PC-9 (cell line): ENCODE measurements around the gene COA6. TPM values are rescaled to one million over a fixed set of nuclear protein-coding genes. Genes with fewer than 3 reads are reported as not detected.

ENCODE experiments used
- BruUV-seq: library from RNA; stranded (reverse); fragments of 400-500 nt; replicated peaks from 2 replicates; lab custom pipeline; 2021; lab: Mats Ljungman, UMichigan
- CTCF ChIA-PET: fragments of 300-600 bp; sonication (Branson Sonifier 250); formaldehyde crosslinking; loops from one replicate; lab custom pipeline; 2022; ENCODE audit warnings: antibody characterized with exemption; lab: Charles Lee
- POLR2A ChIA-PET: fragments of 300-600 bp; sonication (Branson Sonifier 250); formaldehyde crosslinking; loops from one replicate; lab custom pipeline; 2022; ENCODE audit warnings: antibody characterized with exemption; ENCODE audit not compliant: unreplicated experiment; lab: Charles Lee
- DNase-seq, 2 experiments: peaks; one replicate each; pipeline versions ENCODE4 v3.0.0 to v3.0.0-alpha.2; 2015 to 2022; ENCODE audit warnings: mixed read lengths in 1 of 2
- H2AFZ ChIP-seq: fragments of 200-600 bp; sonication (generic); 2 replicates; pipeline ENCODE4 v1.8.1; 2017; ENCODE audit warnings: antibody characterized with exemption
- H3F3A ChIP-seq: fragments of 200-600 bp; sonication (generic); 2 replicates; pipeline ENCODE4 v1.8.1; 2017; ENCODE audit warnings: antibody characterized with exemption, mild to moderate bottlenecking, low read depth; ENCODE audit not compliant: insufficient read depth
- H3K27ac ChIP-seq: fragments of 200-600 bp; sonication (generic); 2 replicates; pipeline ENCODE4 v1.6.1; 2016; ENCODE audit warnings: mixed run types
- H3K27me3 ChIP-seq: fragments of 200-600 bp; sonication (generic); 2 replicates; pipeline ENCODE4 v1.6.1; 2016; ENCODE audit warnings: low read depth, mixed run types; ENCODE audit not compliant: insufficient read depth
- H3K36me3 ChIP-seq: fragments of 200-600 bp; sonication (generic); 2 replicates; pipeline ENCODE4 v1.6.1; 2016; ENCODE audit warnings: low read depth, mixed run types
- H3K4me1 ChIP-seq: fragments of 200-600 bp; sonication (generic); replicated peaks from 2 replicates; pipeline ENCODE4 v1.6.1; 2016; ENCODE audit warnings: mixed run types; ENCODE audit not compliant: insufficient read depth
- H3K4me2 ChIP-seq: fragments of 200-600 bp; sonication (generic); 2 replicates; pipeline ENCODE4 v1.6.1; 2017; ENCODE audit warnings: mixed run types
- H3K4me3 ChIP-seq: fragments of 200-600 bp; sonication (generic); 2 replicates; pipeline ENCODE4 v1.6.1; 2016; ENCODE audit warnings: mixed run types
- H3K79me2 ChIP-seq: fragments of 200-600 bp; sonication (generic); 2 replicates; pipeline ENCODE4 v1.6.1; 2017; ENCODE audit warnings: low read depth, mixed run types
- H3K9me2 ChIP-seq: fragments of 200-600 bp; sonication (generic); 2 replicates; pipeline ENCODE4 v1.8.1; 2017; ENCODE audit warnings: mild to moderate bottlenecking; ENCODE audit not compliant: insufficient read depth
- H3K9me3 ChIP-seq: fragments of 200-600 bp; sonication (generic); 2 replicates; pipeline ENCODE4 v1.8.1; 2016; ENCODE audit warnings: low read depth; ENCODE audit not compliant: insufficient read depth
- H4K20me1 ChIP-seq: fragments of 200-600 bp; sonication (generic); 2 replicates; pipeline ENCODE4 v1.8.1; 2017; ENCODE audit not compliant: insufficient read depth
- CTCF ChIP-seq: fragments of 200-600 bp; sonication (generic); conservative IDR thresholded peaks from 2 replicates; pipeline ENCODE4 v1.6.1; 2017; ENCODE audit warnings: mixed run types, antibody characterized with exemption, mild to moderate bottlenecking, moderate library complexity
- EZH2 ChIP-seq: fragments of 200-600 bp; sonication (generic); IDR thresholded peaks from 2 replicates; pipeline ENCODE4 v1.8.0; 2017; ENCODE audit warnings: antibody characterized with exemption, low read depth
- intact Hi-C: fragments of 100-400 bp; cut with micrococcal nuclease; formaldehyde crosslinking; loops from one replicate; pipeline ENCODE4 v1.10.0; 2022; ENCODE audit not compliant: unreplicated experiment
- total RNA-seq: library from RNA; stranded (reverse); gene quantifications from 2 replicates; pipeline ENCODE4 v1.2.3, GENCODE V29; 2021

Gene COA6
- total RNA-seq, 1 experiment from 2014 or later, result 73.8 TPM

GRCh38 chr1:234330843-234331215 lies 42.4 kb upstream of the COA6 start:
- Histone ChIP-seq H3K36me3 (no peaks in the 10 kb centered on the region), H3K9me3 (0 out of 2 replicates have a peak, but pooled peaks cover 2% of the 10 kb centered on the region), H3K27me3 (no peaks in the 10 kb centered on the region), H3K4me3 (no peak overlapping the region), H3K27ac (no peak overlapping the region), H3F3A (no peaks in the 10 kb centered on the region), H3K79me2 (no peaks in the 10 kb centered on the region), H2AFZ (no peak overlapping the region), H3K4me2 (no peak overlapping the region), H3K4me1 (no peaks in the 10 kb centered on the region), H3K9me2 (peaks cover 6% of the 10 kb centered on the region; the same call in 1 of the 2 replicates), H4K20me1 (no peaks in the 10 kb centered on the region)
- ChIA-PET POLR2A (no interaction called here), CTCF (no interaction called here)
- TF ChIP-seq CTCF, result no peak
- no peak for TF ChIP-seq EZH2
- intact Hi-C loops, result no loop called here
- no peak for DNase-seq
- no TSS peak for BruUV-seq

- ChIA-PET POLR2A (no interaction called here), CTCF (no interaction called here)
- TF ChIP-seq EZH2 (no peak), CTCF (no peak)
- Histone ChIP-seq H3K27ac (no peak overlapping the region), H3K27me3 (no peaks in the 10 kb centered on the region), H3K36me3 (no peaks in the 10 kb centered on the region), H3K4me3 (no peak overlapping the region), H2AFZ (no peak overlapping the region), H3F3A (no peaks in the 10 kb centered on the region), H3K4me2 (no peak overlapping the region), H3K4me1 (no peaks in the 10 kb centered on the region), H3K9me2 (peaks cover 6% of the 10 kb centered on the region; the same call in 1 of the 2 replicates), H3K79me2 (no peaks in the 10 kb centered on the region), H4K20me1 (no peaks in the 10 kb centered on the region), H3K9me3 (0 out of 2 replicates have a peak, but pooled peaks cover 9% of the 10 kb centered on the region)
- no TSS peak for BruUV-seq
- intact Hi-C loops, result no loop called here
- no peak for DNase-seq
Observed at GRCh38 chr1:234331507-234331906, 41.7 kb upstream of the COA6 start.

- Histone ChIP-seq H2AFZ (no peak overlapping the region), H3F3A (no peaks in the 10 kb centered on the region), H3K27me3 (no peaks in the 10 kb centered on the region), H3K27ac (no peak overlapping the region), H4K20me1 (no peaks in the 10 kb centered on the region), H3K79me2 (no peaks in the 10 kb centered on the region), H3K4me1 (no peaks in the 10 kb centered on the region), H3K9me3 (peaks cover 15% of the 10 kb centered on the region; the same call in 1 of the 2 replicates), H3K4me2 (no peak overlapping the region), H3K4me3 (no peak overlapping the region), H3K36me3 (no peaks in the 10 kb centered on the region), H3K9me2 (peaks cover 6% of the 10 kb centered on the region; the same call in 1 of the 2 replicates)
- ChIA-PET POLR2A (interaction anchor here (0.6 kb wide), 1 partner anchor 1732 kb away, joined by 9 read pairs; no protein-coding TSS in a partner anchor), CTCF (no interaction called here)
- DNase-seq, result no peak
- no peak for TF ChIP-seq CTCF
- TF ChIP-seq EZH2, result no peak
- BruUV-seq, result no TSS peak
- intact Hi-C loops, result no loop called here
Observed at GRCh38 chr1:234336359-234336758, 36.9 kb upstream of the COA6 start.
